GM21576 (cell line): Measurements from ENCODE around the gene IRAK1.

Source experiments
- ATAC-seq: cut with Tn5 transposase; IDR thresholded peaks from one replicate; pipeline ENCODE4 v1.9.1; 2021; ENCODE audit warnings: mild to moderate bottlenecking, moderate library complexity; ENCODE audit not compliant: unreplicated experiment

The IRAK1 gene

DNA sequence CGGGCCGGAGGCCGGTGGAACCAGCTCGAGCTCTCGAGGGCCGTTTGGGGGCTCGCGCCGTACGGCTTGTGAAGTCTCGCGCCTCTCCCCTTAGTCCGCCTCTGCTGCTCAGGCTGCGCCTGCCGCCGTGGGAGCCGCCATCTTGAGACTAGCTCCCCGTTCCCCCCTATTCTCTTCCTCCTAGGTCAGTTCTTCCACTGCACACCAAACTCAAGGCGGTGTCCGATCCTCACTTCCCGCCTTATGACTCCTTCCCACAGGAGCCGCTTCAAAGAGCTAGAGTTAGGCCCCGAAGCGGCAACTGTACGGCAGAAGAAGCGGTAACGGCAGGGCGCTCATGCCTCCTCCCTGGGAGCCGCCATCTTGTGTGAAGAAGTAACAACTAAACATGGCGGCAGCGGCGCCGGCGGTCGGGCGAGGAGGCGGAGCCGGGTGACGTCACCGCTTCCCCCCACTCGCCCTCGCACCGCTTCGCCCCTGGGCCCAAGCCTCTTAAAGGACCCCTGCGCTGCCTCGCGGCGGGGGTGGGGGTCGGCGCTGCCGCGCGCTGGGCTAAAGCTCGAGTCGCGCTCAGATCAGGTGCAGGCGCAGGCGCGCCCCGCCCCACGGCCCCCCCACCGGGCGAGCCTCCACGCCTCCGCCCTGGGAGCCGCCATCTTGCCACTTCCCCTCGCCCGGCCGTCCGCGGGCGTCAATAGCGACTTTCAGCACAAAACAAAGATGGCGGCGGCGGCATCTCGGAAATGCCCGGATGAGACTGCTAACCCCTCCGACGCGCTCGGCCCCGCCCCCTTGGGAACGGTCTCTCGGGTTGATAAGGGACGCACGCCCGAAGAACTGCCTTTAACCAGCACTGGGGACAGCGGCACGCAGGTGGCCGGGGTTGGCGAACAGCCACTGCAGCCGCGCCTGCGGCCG lies 48.0 kb downstream of the IRAK1 start, which contains the start of gene HCFC1:
TSS of gene HCFC1 (minus strand) at position 369 of the 918 bp plus-strand sequence. CDS start 978 bp downstream, outside the sequence.
- peak; percentile 43 for ATAC-seq

GRCh38 chrX:153971124-153971449 lies 48.6 kb downstream of the IRAK1 start:
- peak; percentile 36 for ATAC-seq

DNA sequence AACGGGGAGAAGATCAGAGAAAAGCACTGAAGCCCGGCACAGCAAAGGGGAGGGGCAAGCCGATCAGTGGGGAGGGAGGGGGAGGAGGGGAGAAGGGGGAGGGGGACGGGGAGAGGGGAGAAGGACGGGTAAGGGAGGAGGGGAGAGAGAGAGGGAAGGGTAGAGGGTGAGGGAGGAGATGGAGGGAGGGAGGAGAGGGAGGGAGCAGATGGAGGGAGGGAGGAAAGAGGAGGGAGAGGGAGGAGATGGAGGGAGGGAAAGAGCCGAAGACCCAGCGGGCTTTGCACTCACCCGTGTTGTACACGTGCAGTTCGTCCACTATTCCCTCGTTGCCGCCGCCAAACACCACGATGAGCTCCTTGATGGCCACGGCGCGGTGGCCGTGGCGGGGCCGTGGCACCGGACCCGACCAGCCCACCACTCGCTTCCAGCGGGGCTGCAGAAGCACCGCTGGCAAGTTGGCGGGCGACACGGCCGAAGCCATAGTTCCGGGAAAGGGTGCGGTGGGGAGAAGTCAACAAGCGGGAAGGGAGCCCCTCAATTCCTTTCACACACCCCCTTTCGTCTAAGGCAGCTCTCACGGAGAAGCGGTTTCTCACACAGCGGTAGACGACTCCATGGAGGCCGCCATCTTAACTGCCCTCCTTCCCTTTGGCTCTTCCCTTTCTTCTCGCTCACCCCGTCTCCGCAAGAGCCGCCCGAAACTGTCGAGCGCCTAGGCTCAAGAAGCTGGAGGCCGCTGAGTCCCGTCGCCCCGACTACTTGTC lies 49.2 kb downstream of the IRAK1 start:
- ATAC-seq = peak; percentile 2

DNA sequence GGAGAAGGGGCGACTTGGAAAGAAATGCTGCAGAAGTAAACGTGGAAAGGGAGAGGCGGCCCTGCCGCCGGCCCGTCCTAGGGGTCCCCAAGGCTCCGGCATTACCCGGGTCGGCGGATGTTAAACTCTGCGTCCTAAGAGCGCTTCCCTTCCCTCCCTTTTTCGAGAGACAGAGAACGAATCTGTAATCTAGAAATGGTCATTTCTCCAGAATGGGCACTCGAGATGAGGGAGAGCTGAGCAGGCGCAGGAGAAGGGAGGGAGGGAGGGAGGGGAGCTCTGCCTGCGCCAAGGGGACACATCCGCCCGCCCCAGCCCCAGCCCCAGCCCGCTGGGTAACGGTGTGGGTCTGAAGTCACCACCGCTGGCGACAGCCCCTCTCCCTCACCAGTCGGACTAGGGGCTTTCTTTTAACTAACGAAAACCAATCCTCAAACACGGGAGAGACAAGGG lies 49.8 kb downstream of the IRAK1 start:
- ATAC-seq = no peak

GRCh38 chrX:153969125-153969903 lies 50.4 kb downstream of the IRAK1 start:
- no peak for ATAC-seq

DNA sequence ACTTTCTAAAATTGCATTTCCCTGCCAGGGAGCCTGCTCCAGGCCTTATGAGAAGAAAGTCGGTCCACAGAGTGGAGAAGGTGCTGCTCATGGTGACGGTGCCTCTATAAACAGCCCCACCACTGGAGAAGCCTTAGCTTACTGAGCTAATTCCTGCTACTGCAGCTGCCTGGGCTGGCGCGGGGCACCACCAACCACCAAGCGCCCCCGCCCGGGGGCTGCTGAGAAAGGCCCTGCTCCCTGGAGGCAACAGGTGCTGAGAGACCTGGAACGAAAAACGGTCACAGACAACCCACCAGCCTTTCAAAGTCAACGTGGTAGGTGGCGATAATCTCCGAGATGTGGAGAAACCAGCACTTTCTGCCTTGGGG lies 51.0 kb downstream of the IRAK1 start:
- ATAC-seq = no peak

- no peak for ATAC-seq
Measured at GRCh38 chrX:153968255-153968654, 51.4 kb downstream of the IRAK1 start.

DNA sequence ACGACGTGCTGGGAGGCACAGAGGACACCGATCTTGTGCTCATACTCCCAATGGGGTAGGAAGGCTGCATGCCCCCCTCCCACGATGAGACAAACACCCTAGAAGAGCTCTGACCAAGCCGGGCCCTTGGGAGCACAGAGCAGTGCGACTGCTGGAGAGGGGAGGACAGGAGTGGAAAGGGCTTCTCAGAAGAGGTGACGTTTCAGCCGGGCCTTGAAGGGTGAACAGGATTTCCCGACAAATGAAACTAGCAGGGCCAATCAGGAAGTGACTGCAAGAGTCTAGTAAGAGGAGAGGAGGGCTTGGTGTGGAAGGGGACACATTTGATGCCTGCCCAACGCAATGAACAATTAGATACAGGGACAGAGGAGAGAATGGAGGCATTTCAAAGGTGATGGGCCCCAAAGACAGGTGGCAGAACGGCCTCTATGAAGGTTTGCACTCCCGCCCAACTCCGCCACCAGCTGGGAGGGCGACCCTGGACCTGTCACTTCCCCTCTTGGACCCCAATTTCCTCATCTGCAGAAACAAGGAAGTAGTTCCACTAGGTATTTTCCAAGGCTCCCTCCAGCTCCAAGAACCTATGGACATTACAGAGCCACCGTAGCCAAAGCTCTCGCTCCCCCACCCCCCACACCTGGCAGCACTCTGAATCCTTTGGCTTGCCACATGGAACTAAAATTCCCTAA lies 52.0 kb downstream of the IRAK1 start:
- no peak for ATAC-seq

GRCh38 chrX:153966841-153967535 lies 52.7 kb downstream of the IRAK1 start:
- ATAC-seq = no peak

- ATAC-seq = no peak
Measured at GRCh38 chrX:153966283-153966688, 53.4 kb downstream of the IRAK1 start.

- ATAC-seq = no peak
Measured at GRCh38 chrX:153965406-153965805, 54.3 kb downstream of the IRAK1 start.

- ATAC-seq = no peak
Measured at GRCh38 chrX:153964105-153964504, 55.6 kb downstream of the IRAK1 start.

GRCh38 chrX:153963546-153963945 lies 56.2 kb downstream of the IRAK1 start:
- no peak for ATAC-seq

GRCh38 chrX:153961292-153961691 lies 58.4 kb downstream of the IRAK1 start:
- ATAC-seq = no peak

- no peak for ATAC-seq
Measured at GRCh38 chrX:153960786-153961185, 58.9 kb downstream of the IRAK1 start.
